ENCODE results near the gene CAMTA1. TPM values are rescaled to one million over a fixed set of nuclear protein-coding genes. Genes with fewer than 3 reads are reported as not detected.

Gene CAMTA1
- polyA plus RNA-seq, 1 donor (not counting 4 experiments of a cell fraction or from before 2014, with no cell fraction given): 51.4 TPM

DNA sequence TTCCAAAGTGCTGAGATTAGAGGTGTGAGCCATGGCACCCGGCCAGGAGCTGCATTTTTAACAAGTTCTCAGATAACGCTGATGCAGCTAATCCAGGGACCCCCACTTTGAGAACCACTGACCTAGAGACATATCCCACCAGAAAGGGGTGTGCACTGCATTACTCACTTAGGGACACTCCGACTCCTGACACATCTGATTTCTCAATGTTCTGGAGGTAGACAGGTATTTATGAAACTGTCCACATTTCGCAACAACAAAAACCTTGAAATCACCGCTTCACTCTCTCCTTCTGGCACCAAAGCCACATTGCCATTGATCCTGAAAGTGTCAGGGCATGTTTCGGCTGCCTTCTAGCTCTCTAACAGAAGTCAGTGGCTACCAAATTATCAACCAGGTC lies 23.2 kb upstream of the CAMTA1 start:
- Histone ChIP-seq H3K4me2 (ENCODE audit: control insufficient read depth, extremely low read depth, insufficient read depth, low read depth, low read length) (peak overlapping the region; percentile 52), H3K4me3 (ENCODE audit: control insufficient read depth in 2 of 3, extremely low read depth in 1 of 3, insufficient read depth in 2 of 3, low read depth in 1 of 3, low read length in 3 of 3) (no peak overlapping the region), H4K20me1 (ENCODE audit: control insufficient read depth, extremely low read depth, insufficient read depth, low read length) (no peaks in the 10 kb centered on the region), H3K27me3 (ENCODE audit: control insufficient read depth, extremely low read depth, insufficient read depth, low read length) (no peaks in the 10 kb centered on the region), H3K9ac (ENCODE audit: control insufficient read depth, extremely low read depth, insufficient read depth, low read length) (no peak overlapping the region), H3K9me1 (ENCODE audit: control insufficient read depth, extremely low read depth, insufficient read depth, low read length) (no peaks in the 10 kb centered on the region), H3K4me1 (ENCODE audit: control insufficient read depth, extremely low read depth, insufficient read depth, low read length) (peaks cover 6% of the 10 kb centered on the region), H2AFZ (ENCODE audit: control insufficient read depth, low read length) (peak overlapping the region; percentile 35), H3K79me2 (ENCODE audit: control insufficient read depth, insufficient read depth, low read length) (no peaks in the 10 kb centered on the region), H3K36me3 (ENCODE audit: control insufficient read depth in 2 of 2, extremely low read depth in 1 of 2, insufficient read depth in 2 of 2, low read length in 2 of 2) (no peaks in the 10 kb centered on the region), H3K9me3 (ENCODE audit: control insufficient read depth, low read depth, low read length) (no peaks in the 10 kb centered on the region), H3K27ac (ENCODE audit: control insufficient read depth, insufficient read depth, low read length) (peak overlapping the region; percentile 16)
- no peak for TF ChIP-seq EZH2 (IDR thresholded peaks at IDR 0.05; ENCODE audit: low read length)
- TF ChIP-seq, protein P1, sequence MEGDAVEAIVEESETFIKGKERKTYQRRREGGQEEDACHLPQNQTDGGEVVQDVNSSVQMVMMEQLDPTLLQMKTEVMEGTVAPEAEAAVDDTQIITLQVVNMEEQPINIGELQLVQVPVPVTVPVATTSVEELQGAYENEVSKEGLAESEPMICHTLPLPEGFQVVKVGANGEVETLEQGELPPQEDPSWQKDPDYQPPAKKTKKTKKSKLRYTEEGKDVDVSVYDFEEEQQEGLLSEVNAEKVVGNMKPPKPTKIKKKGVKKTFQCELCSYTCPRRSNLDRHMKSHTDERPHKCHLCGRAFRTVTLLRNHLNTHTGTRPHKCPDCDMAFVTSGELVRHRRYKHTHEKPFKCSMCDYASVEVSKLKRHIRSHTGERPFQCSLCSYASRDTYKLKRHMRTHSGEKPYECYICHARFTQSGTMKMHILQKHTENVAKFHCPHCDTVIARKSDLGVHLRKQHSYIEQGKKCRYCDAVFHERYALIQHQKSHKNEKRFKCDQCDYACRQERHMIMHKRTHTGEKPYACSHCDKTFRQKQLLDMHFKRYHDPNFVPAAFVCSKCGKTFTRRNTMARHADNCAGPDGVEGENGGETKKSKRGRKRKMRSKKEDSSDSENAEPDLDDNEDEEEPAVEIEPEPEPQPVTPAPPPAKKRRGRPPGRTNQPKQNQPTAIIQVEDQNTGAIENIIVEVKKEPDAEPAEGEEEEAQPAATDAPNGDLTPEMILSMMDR (optimal IDR thresholded peaks at IDR 0.05 in 1 of 3, IDR thresholded peaks at IDR 0.05 in 1 of 3, conservative IDR thresholded peaks at IDR 0.05 in 1 of 3; ENCODE audit: extremely low read depth in 1 of 3, insufficient read depth in 2 of 3, low read length in 3 of 3): no peak
- FAIRE-seq (peak; percentile 56), DNase-seq (ENCODE audit: low read depth, low spot score) (no peak)
- dilution Hi-C loops (cut with MboI; ENCODE audit: extremely low pct_ligation_motif_present, low sequenced_read_pairs): no loop called here

DNA sequence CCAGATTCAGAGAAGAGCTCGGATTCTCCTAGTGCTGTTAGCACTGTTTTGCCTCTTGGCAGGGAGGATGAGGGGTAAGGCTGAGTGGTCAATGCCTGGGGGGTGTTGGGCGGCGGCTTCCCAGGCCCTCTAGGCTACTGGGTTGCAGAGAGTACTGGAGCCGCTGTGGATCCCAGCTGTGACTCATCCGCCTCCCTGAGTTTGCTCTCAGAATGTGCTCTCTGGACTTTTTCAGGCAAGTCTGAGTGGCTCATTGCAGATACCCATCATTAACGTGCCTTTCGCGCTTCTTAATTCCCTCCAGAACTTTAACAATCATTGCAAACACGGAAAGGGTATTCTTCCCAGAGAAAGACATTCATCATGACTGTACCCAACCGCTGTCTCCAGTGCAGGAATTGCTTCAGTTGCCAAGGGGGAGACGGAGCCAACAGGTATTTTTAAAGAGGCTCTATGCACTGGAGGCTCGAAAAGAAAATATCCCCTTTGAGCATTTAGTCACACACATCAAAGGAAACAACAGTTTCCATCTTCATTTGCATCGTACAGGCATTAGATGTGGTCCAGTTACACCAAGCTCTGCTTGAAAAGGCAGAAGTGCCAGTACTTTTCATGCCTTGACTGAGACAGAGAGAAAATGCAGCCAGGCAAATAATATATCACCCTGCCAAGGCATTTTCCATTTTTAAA lies 14.4 kb upstream of the CAMTA1 start:
- Histone ChIP-seq H3K9me1 (ENCODE audit: control insufficient read depth, extremely low read depth, insufficient read depth, low read length) (no peaks in the 10 kb centered on the region), H3K79me2 (ENCODE audit: control insufficient read depth, insufficient read depth, low read length) (no peaks in the 10 kb centered on the region), H3K4me1 (ENCODE audit: control insufficient read depth, extremely low read depth, insufficient read depth, low read length) (peaks cover 16% of the 10 kb centered on the region), H3K9ac (ENCODE audit: control insufficient read depth, extremely low read depth, insufficient read depth, low read length) (no peak overlapping the region), H2AFZ (ENCODE audit: control insufficient read depth, low read length) (no peak overlapping the region), H3K9me3 (ENCODE audit: control insufficient read depth, low read depth, low read length) (no peaks in the 10 kb centered on the region), H3K27ac (ENCODE audit: control insufficient read depth, insufficient read depth, low read length) (no peak overlapping the region), H3K36me3 (ENCODE audit: control insufficient read depth in 2 of 2, extremely low read depth in 1 of 2, insufficient read depth in 2 of 2, low read length in 2 of 2) (no peaks in the 10 kb centered on the region), H4K20me1 (ENCODE audit: control insufficient read depth, extremely low read depth, insufficient read depth, low read length) (no peaks in the 10 kb centered on the region), H3K4me3 (ENCODE audit: control insufficient read depth in 2 of 3, extremely low read depth in 1 of 3, insufficient read depth in 2 of 3, low read depth in 1 of 3, low read length in 3 of 3) (peak overlapping the region in 1 of 3 experiments; percentile 52), H3K4me2 (ENCODE audit: control insufficient read depth, extremely low read depth, insufficient read depth, low read depth, low read length) (peak overlapping the region; percentile 53), H3K27me3 (ENCODE audit: control insufficient read depth, extremely low read depth, insufficient read depth, low read length) (no peaks in the 10 kb centered on the region)
- DNase-seq (ENCODE audit: low read depth, low spot score) (no peak), FAIRE-seq (peak; percentile 84)
- TF ChIP-seq, protein P1 (optimal IDR thresholded peaks at IDR 0.05 in 1 of 3, IDR thresholded peaks at IDR 0.05 in 1 of 3, conservative IDR thresholded peaks at IDR 0.05 in 1 of 3; ENCODE audit: extremely low read depth in 1 of 3, insufficient read depth in 2 of 3, low read length in 3 of 3): no peak
- TF ChIP-seq EZH2 (IDR thresholded peaks at IDR 0.05; ENCODE audit: low read length): no peak
- dilution Hi-C loops (cut with MboI; ENCODE audit: extremely low pct_ligation_motif_present, low sequenced_read_pairs): no loop called here

Data from keratinocyte (primary cell).